Ishikawa (cell line): Measurements from ENCODE around the gene ZNF785.

Experiments used
- CEBPB ChIP-seq: IDR thresholded peaks from 2 replicates; pipeline ENCODE4 v1.6.1; 2012
- CREB1 ChIP-seq: IDR thresholded peaks from 2 replicates; pipeline ENCODE4 v1.6.1; 2012; ENCODE audit warnings: low read depth
- EGR1 ChIP-seq: IDR thresholded peaks from 2 replicates; pipeline ENCODE4 v1.6.1; 2012
- EP300 ChIP-seq: IDR thresholded peaks from 2 replicates; pipeline ENCODE4 v1.6.1; 2012; ENCODE audit warnings: borderline replicate concordance
- FOXM1 ChIP-seq: IDR thresholded peaks from 2 replicates; pipeline ENCODE4 v1.6.1; 2012; ENCODE audit warnings: low read depth, borderline replicate concordance
- NFIC ChIP-seq: IDR thresholded peaks from 2 replicates; pipeline ENCODE4 v1.6.1; 2012
- RAD21 ChIP-seq: IDR thresholded peaks from 2 replicates; pipeline ENCODE4 v1.6.1; 2012; ENCODE audit warnings: low read depth
- TAF1 ChIP-seq: IDR thresholded peaks from 2 replicates; pipeline ENCODE4 v1.6.1; 2012; ENCODE audit warnings: low read depth, mild to moderate bottlenecking
- TCF12 ChIP-seq: IDR thresholded peaks from 2 replicates; pipeline ENCODE4 v1.6.1; 2012; ENCODE audit warnings: low read depth
- TEAD4 ChIP-seq: IDR thresholded peaks from 2 replicates; pipeline ENCODE4 v1.6.1; 2012
- YY1 ChIP-seq: IDR thresholded peaks from 2 replicates; pipeline ENCODE4 v1.6.1; 2012; ENCODE audit warnings: low read depth
- ZBTB7A ChIP-seq: IDR thresholded peaks from 2 replicates; pipeline ENCODE4 v1.6.1; 2012; ENCODE audit warnings: low read depth
- TF ChIP-seq, protein P1 (sequence below): IDR thresholded peaks from 2 replicates; pipeline ENCODE4 v1.6.1; 2012; ENCODE audit warnings: low read depth, mild to moderate bottlenecking
- TF ChIP-seq, protein P2 (sequence below): IDR thresholded peaks from 2 replicates; pipeline ENCODE4 v1.6.1; 2012
- TF ChIP-seq, protein P3 (sequence below): IDR thresholded peaks from 2 replicates; pipeline ENCODE4 v1.6.1; 2012

ZNF785 gene

DNA sequence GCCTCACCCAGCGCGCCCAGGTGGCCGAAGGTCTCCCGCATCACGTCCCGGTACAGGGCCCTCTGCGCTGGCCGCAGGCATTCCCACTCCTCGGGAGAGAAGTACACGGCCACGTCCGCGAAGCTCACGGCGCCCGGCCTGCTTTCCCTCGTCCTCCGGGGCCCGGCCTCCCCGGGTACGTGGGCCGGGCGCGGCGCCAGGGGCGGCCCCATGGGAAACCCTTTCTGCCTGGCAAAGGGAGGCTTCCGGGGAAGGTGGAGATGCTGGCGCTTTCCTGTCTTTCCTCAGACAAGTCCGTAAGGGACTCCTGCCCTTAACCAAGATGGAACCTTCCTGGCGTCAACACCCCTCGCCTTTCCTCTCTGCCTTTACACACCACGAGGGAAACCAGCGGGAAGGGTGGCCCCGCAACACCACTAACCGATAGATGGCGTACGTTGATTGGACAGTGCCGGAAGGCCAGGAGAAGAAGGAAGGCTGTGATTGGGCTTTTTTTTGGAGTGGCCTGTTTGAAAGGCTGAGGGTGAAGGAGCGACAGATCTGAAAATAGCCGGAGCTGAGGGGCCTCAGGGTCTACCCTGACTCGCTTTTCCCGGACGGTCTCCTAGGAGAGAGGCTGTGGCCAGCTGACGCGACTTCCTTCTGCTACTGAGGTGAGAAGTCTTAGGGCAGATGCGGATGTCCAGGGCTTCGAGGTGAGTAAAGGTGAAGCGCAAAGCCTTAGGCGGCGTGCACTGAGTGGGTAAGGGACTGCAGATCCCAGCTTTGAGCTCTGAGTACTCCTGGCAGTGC, at the start of gene ZNF785:
Gene ZNF785 (minus strand): TSS at position 298 of the 792 bp plus-strand sequence. CDS start 86 bp downstream, at position 212.
- TF ChIP-seq TAF1 (peak; percentile 62), NFIC (peak; percentile 74), EGR1 (peak; percentile 78), TCF12 (peak; percentile 77; the same call in 1 of the 2 replicates), TEAD4 (no peak), EP300 (no peak; the same call in 1 of the 2 replicates), RAD21 (peak; percentile 22; the same call in 1 of the 2 replicates), CEBPB (no peak), FOXM1 (peak; percentile 83), ZBTB7A (no peak), CREB1 (peak; percentile 54; the same call in 1 of the 2 replicates), YY1 (peak; percentile 99)
- TF ChIP-seq, protein P1, sequence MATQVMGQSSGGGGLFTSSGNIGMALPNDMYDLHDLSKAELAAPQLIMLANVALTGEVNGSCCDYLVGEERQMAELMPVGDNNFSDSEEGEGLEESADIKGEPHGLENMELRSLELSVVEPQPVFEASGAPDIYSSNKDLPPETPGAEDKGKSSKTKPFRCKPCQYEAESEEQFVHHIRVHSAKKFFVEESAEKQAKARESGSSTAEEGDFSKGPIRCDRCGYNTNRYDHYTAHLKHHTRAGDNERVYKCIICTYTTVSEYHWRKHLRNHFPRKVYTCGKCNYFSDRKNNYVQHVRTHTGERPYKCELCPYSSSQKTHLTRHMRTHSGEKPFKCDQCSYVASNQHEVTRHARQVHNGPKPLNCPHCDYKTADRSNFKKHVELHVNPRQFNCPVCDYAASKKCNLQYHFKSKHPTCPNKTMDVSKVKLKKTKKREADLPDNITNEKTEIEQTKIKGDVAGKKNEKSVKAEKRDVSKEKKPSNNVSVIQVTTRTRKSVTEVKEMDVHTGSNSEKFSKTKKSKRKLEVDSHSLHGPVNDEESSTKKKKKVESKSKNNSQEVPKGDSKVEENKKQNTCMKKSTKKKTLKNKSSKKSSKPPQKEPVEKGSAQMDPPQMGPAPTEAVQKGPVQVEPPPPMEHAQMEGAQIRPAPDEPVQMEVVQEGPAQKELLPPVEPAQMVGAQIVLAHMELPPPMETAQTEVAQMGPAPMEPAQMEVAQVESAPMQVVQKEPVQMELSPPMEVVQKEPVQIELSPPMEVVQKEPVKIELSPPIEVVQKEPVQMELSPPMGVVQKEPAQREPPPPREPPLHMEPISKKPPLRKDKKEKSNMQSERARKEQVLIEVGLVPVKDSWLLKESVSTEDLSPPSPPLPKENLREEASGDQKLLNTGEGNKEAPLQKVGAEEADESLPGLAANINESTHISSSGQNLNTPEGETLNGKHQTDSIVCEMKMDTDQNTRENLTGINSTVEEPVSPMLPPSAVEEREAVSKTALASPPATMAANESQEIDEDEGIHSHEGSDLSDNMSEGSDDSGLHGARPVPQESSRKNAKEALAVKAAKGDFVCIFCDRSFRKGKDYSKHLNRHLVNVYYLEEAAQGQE, result no peak
- TF ChIP-seq, protein P2, sequence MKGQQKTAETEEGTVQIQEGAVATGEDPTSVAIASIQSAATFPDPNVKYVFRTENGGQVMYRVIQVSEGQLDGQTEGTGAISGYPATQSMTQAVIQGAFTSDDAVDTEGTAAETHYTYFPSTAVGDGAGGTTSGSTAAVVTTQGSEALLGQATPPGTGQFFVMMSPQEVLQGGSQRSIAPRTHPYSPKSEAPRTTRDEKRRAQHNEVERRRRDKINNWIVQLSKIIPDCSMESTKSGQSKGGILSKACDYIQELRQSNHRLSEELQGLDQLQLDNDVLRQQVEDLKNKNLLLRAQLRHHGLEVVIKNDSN, result peak; percentile 67
- TF ChIP-seq, protein P3, sequence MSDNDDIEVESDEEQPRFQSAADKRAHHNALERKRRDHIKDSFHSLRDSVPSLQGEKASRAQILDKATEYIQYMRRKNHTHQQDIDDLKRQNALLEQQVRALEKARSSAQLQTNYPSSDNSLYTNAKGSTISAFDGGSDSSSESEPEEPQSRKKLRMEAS, result peak; percentile 100

DNA sequence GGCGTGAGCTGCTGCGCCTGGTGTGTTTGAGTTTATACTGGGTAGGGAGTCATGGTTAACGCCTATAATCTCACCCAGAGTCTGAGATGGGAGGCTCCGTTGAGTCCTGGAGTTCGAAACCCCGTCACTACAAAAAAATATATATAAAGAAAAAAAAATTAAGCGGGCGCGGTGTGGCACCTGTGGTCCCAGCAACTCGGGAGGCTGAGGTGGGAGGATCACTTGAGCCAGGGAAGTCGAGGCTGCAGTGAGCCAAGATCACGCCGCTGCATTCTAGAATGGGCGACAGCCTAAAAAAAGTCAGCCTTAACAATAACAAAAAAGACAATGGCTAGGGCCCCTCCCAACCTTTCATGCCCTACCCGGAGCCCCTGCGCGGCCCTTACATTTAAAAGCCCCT, 48.0 kb upstream of the ZNF785 start:
- no peak for TF ChIP-seq TCF12
- TF ChIP-seq FOXM1, result no peak
- TF ChIP-seq ZBTB7A, result no peak
- TF ChIP-seq, protein P1, result no peak
- TF ChIP-seq RAD21, result no peak
- TF ChIP-seq YY1, result no peak
- TF ChIP-seq NFIC, result no peak
- TF ChIP-seq CREB1, result no peak
- no peak for TF ChIP-seq TEAD4
- no peak for TF ChIP-seq EGR1
- no peak for TF ChIP-seq TAF1
- no peak; the same call in 1 of the 2 replicates for TF ChIP-seq EP300
- TF ChIP-seq, protein P3, result no peak
- TF ChIP-seq CEBPB, result no peak

DNA sequence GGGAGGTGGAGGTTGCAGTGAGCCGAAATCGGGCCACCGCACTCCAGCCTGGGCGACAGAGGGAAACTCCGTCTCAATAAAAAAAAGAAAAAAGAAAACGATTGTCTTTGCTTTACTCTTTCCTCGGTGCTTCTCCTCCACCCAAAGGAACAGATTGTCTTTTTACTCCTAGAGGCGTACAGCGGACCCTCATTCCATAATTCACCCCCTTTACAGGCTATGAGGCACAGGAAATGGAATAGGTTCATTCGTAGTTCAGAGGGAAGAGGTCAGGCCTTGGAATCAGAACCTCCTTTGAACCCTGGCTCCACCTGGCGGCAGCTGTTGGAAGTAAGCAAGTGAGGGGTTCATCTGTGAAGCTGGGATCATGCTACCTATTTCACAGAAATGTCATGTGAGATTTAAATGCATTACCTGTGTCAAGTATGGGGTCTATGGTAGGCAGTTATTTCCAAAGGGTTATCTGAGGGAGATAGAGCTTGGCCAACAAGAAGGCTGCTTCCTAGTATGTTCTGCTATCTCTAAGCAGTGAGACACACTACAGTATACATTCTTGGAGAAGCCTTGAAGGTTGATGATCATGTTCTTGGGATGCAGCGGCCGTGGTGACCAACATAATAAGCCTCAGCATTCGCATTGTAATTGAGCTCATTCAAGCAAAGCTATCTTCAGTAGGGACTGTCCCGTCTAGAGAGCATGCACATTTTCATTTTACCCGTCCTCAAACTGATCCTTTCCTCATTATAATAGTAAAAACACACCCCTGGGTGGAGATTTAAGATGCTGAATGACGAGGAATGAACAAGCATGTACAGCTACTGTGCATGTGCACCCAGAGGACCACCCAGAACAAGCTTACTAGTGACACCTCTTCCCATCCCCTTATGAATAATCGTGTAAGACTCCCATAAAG, 43.4 kb upstream of the ZNF785 start:
- TF ChIP-seq EP300, result no peak
- TF ChIP-seq, protein P2, result no peak
- no peak for TF ChIP-seq NFIC
- peak; percentile 87 for TF ChIP-seq RAD21
- no peak for TF ChIP-seq TAF1

DNA sequence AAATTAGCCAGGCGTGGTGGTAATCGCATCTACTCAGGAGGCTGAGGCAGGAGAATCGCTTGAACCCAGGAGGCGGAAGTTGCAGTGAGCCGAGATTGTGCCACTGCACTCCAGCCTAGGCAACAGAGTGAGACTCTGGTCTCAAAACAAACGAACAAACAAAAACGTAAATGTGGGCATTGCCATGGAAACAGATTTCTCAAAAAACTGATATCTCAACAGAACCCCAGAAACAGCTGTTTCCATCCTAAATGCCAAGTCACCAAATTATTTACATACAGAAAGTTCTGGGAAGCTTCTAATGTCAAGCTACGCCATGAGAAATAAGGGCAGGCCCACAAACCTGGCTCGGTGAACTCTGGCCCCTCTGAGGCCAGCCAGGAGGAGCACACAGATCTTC, 40.7 kb upstream of the ZNF785 start:
- TF ChIP-seq TCF12, result no peak
- no peak for TF ChIP-seq EP300
- TF ChIP-seq, protein P2, result no peak
- no peak for TF ChIP-seq TAF1
- TF ChIP-seq CEBPB, result no peak
- no peak for TF ChIP-seq ZBTB7A
- TF ChIP-seq, protein P3, result no peak
- TF ChIP-seq YY1, result no peak
